D721Med (cell line): ENCODE data around the gene CDHR5.
"Not testable (repeated sequence)": the region's sequence is repeated elsewhere in the genome, so short reads cannot be mapped to it uniquely, and the experiment has no call there.

Experiments
- DNase-seq: peaks from one replicate; pipeline ENCODE4 v3.0.0; 2011; ENCODE audit warnings: low spot score; ENCODE audit not compliant: insufficient read length
- FAIRE-seq: peaks from 2 replicates; lab custom pipeline; 2011; peaks lifted over from hg19 to GRCh38; lab: Jason Lieb, UNC
- TF ChIP-seq, protein P1 (sequence below): IDR thresholded peaks from 2 replicates; pipeline ENCODE4 v1.5.1; 2012; ENCODE audit warnings: mild to moderate bottlenecking, control low read depth; ENCODE audit not compliant: insufficient read depth; ENCODE audit errors: missing control alignments

Gene CDHR5

GRCh38 chr11:655036-655726 lies 30.4 kb upstream of the CDHR5 start:
- FAIRE-seq (no peak), DNase-seq (no peak)
- TF ChIP-seq, protein P1, sequence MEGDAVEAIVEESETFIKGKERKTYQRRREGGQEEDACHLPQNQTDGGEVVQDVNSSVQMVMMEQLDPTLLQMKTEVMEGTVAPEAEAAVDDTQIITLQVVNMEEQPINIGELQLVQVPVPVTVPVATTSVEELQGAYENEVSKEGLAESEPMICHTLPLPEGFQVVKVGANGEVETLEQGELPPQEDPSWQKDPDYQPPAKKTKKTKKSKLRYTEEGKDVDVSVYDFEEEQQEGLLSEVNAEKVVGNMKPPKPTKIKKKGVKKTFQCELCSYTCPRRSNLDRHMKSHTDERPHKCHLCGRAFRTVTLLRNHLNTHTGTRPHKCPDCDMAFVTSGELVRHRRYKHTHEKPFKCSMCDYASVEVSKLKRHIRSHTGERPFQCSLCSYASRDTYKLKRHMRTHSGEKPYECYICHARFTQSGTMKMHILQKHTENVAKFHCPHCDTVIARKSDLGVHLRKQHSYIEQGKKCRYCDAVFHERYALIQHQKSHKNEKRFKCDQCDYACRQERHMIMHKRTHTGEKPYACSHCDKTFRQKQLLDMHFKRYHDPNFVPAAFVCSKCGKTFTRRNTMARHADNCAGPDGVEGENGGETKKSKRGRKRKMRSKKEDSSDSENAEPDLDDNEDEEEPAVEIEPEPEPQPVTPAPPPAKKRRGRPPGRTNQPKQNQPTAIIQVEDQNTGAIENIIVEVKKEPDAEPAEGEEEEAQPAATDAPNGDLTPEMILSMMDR: no peak

GRCh38 chr11:654444-654843 lies 29.7 kb upstream of the CDHR5 start:
- not testable (repeated sequence) for DNase-seq

GRCh38 chr11:653837-654236 lies 29.1 kb upstream of the CDHR5 start:
- DNase-seq (no peak), FAIRE-seq (no peak)
- TF ChIP-seq, protein P1: no peak

More at GRCh38 chr11:654444-654843, 29.7 kb upstream of the CDHR5 start:
- not testable (repeated sequence) for FAIRE-seq

GRCh38 chr11:653136-653535 lies 28.4 kb upstream of the CDHR5 start:
- not testable (repeated sequence) for DNase-seq, FAIRE-seq

GRCh38 chr11:650482-650881 lies 25.7 kb upstream of the CDHR5 start:
- FAIRE-seq (no peak), DNase-seq (no peak)
- TF ChIP-seq, protein P1: no peak

DNA sequence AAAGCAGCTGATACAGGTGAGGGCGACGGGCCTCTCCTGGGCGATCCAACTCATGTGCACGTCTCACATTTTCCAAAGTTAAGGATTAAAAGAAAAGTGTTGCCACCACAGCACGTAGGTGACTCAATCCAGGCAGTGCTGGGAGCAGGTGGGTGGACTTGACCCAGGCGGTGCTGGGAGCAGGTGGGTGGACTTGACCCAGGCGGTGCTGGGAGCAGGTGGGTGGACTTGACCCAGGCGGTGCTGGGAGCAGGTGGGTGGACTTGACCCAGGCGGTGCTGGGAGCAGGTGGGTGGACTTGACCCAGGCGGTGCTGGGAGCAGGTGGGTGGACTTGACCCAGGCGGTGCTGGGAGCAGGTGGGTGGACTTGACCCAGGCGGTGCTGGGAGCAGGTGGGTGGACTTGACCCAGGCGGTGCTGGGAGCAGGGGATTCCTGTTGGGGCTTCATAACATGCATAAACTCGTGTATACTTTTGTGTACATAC lies 23.0 kb upstream of the CDHR5 start:
- not testable (repeated sequence) for DNase-seq, FAIRE-seq

GRCh38 chr11:646214-646613 lies 21.5 kb upstream of the CDHR5 start:
- FAIRE-seq (no peak), DNase-seq (no peak)
- TF ChIP-seq, protein P1: no peak

DNA sequence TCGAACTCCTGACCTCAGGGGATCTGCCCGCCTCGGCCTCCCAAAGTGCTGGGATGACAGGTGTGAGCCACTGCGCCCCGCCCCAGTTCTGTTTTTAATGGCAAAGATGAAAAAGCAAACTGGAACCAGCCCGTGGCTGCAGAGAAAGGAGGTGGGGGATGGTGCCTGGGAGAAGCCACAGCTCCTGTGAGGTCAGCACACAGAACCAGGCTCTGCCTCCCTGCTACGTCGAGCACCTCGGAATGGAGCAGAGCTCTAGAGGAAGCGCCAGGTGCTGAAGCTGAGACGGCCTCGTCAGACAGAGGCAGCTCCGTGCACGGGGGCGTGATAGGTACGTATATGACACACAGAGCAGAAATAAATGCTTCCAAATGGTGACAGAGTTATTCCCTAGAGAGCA lies 20.8 kb upstream of the CDHR5 start:
- FAIRE-seq (no peak), DNase-seq (no peak)
- TF ChIP-seq, protein P1: no peak
